Endodermal cell (in vitro differentiated cells): ENCODE measurements around the gene FARP1. TPM values are rescaled to one million over a fixed set of nuclear protein-coding genes. Genes with fewer than 3 reads are reported as not detected.

Experiments used
- DNase-seq: peaks from one replicate; pipeline ENCODE4 v3.0.0-alpha.2; 2017
- H3K27ac ChIP-seq: 2 replicates; pipeline ENCODE4 v1.5.1; 2013; ENCODE audit warnings: mild to moderate bottlenecking, low read depth, low read length, moderate library complexity
- H3K27me3 ChIP-seq: 2 replicates; pipeline ENCODE4 v1.6.1; 2013; ENCODE audit warnings: mild to moderate bottlenecking, low read length, moderate library complexity; ENCODE audit not compliant: insufficient read depth, control insufficient read depth, poor library complexity, severe bottlenecking
- H3K36me3 ChIP-seq: 2 replicates; pipeline ENCODE4 v1.7.0; 2013; ENCODE audit warnings: mild to moderate bottlenecking, low read length, moderate library complexity; ENCODE audit not compliant: control insufficient read depth, insufficient read depth
- H3K4me1 ChIP-seq: one replicate; pipeline ENCODE4 v1.7.0; 2013; ENCODE audit warnings: low read length; ENCODE audit not compliant: control insufficient read depth, insufficient read depth
- H3K4me3 ChIP-seq: 2 replicates; pipeline ENCODE4 v1.5.1; 2013; ENCODE audit warnings: mild to moderate bottlenecking, low read length, moderate library complexity
- H3K9ac ChIP-seq: 2 replicates; pipeline ENCODE4 v1.6.1; 2013; ENCODE audit warnings: mild to moderate bottlenecking, low read length, moderate library complexity; ENCODE audit not compliant: poor library complexity, severe bottlenecking; ENCODE audit errors: extremely low read depth
- H3K9me3 ChIP-seq: 2 replicates; pipeline ENCODE4 v1.6.1; 2013; ENCODE audit warnings: mild to moderate bottlenecking, low read length, moderate library complexity; ENCODE audit not compliant: control insufficient read depth
- H3K27ac Mint-ChIP-seq: 2 replicates; pipeline ENCODE4 v1.8.0; 2020; ENCODE audit warnings: mixed read lengths
- H3K27me3 Mint-ChIP-seq: 2 replicates; pipeline ENCODE4 v1.8.0; 2021; ENCODE audit warnings: mild to moderate bottlenecking, mixed read lengths; ENCODE audit not compliant: insufficient read depth
- H3K36me3 Mint-ChIP-seq: 2 replicates; pipeline ENCODE4 v1.8.0; 2020; ENCODE audit warnings: low read depth, mixed read lengths
- H3K4me1 Mint-ChIP-seq: 2 replicates; pipeline ENCODE4 v1.8.0; 2020; ENCODE audit warnings: mixed read lengths
- H3K4me3 Mint-ChIP-seq: 2 replicates; pipeline ENCODE4 v1.8.0; 2020; ENCODE audit warnings: mild to moderate bottlenecking, moderate library complexity, mixed read lengths
- H3K9me3 Mint-ChIP-seq: 2 replicates; pipeline ENCODE4 v1.8.0; 2020; ENCODE audit warnings: mild to moderate bottlenecking, mixed read lengths
- WGBS, 2 experiments: methylation state at CpG; one replicate each; pipeline versions ENCODE4 v1.1.5 to v1.1.7; 2013; ENCODE audit warnings: missing lambda C conversion rate in 2 of 2, mixed read lengths in 1 of 2; ENCODE audit not compliant: insufficient coverage in 1 of 2, insufficient read length in 1 of 2; 5-methylcytosine and 5-hydroxymethylcytosine counted together
- total RNA-seq, 2 donors: library from RNA; stranded (reverse); fragmentation: NEBNext Ultra II Directional in 1 of 2; extraction: Animal tissue kit (Norgen Biotek cat#: 25700) in 1 of 2; gene quantifications; 2 replicates in 1 of 2; 3 replicates in 1 of 2; pipeline ENCODE4 v1.2.1, GENCODE V29; 2021
- TF ChIP-seq, protein P1 (sequence below): fragments of 200-600 bp; sonication (generic); conservative IDR thresholded peaks from 2 replicates; pipeline ENCODE4 v1.5.0; 2021; ENCODE audit warnings: antibody characterized with exemption, mild to moderate bottlenecking

The FARP1 gene
- total RNA-seq, 2 donors from 2014 or later, result 237 to 319 TPM

DNA sequence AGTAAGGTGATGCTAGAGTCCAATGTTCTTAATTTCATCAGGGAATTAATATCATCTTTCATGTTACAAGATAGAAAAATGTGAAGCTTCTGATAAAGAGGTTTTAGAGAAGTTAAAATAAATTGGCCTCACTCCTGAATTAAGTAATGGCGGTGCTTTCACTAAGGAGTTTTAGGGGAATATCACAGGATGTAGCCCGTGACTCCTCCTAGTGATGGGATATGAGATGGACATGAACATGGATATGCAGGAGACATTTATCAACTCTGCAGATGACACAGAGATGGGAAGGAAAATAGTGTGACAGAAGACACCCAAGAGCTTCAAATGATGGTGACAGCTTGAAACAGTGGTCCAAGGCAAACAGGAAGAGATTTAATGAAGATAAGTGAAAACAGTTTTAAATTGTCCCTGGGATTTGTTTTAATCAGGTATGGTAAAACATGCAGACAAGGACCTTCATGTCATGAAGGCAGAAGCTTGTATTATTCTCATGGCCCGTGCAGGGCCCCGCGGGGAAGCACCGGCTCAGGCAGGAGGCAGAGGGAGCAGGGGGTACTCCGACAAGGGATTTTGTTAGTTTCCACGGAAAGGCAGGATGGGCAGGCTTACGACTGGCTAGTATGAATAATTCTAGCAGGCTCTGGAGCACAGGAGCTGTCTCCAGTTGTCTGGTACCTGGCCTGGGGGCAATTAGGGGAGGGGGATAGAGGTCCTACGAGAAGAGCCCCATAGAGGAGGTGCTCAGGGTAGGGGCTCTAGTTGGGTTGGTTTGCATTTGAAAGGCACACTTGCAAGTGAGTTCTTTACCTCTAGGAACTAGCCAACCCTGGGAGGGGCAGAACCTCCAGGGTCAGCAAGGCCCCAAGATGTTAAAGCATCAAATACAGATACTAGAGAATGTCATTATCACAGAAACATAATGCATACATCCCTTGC is 38.7 kb upstream of the FARP1 start:
- Mint-ChIP-seq H3K27ac (no peak overlapping the region), H3K36me3 (no peaks in the 10 kb centered on the region), H3K27me3 (no peaks in the 10 kb centered on the region), H3K4me3 (no peak overlapping the region), H3K9me3 (peaks cover 28% of the 10 kb centered on the region), H3K4me1 (peaks cover 3% of the 10 kb centered on the region)
- Histone ChIP-seq H3K4me1 (no peaks in the 10 kb centered on the region), H3K36me3 (no peaks in the 10 kb centered on the region), H3K9me3 (peaks cover 29% of the 10 kb centered on the region), H3K27me3 (no peaks in the 10 kb centered on the region), H3K27ac (no peak overlapping the region), H3K9ac (no peak overlapping the region), H3K4me3 (no peak overlapping the region)
- 67 to 81% methylated on average over 4 to 10 of the region's 10 CpGs for WGBS, 2 experiments
- no peak for DNase-seq
- TF ChIP-seq, protein P1, sequence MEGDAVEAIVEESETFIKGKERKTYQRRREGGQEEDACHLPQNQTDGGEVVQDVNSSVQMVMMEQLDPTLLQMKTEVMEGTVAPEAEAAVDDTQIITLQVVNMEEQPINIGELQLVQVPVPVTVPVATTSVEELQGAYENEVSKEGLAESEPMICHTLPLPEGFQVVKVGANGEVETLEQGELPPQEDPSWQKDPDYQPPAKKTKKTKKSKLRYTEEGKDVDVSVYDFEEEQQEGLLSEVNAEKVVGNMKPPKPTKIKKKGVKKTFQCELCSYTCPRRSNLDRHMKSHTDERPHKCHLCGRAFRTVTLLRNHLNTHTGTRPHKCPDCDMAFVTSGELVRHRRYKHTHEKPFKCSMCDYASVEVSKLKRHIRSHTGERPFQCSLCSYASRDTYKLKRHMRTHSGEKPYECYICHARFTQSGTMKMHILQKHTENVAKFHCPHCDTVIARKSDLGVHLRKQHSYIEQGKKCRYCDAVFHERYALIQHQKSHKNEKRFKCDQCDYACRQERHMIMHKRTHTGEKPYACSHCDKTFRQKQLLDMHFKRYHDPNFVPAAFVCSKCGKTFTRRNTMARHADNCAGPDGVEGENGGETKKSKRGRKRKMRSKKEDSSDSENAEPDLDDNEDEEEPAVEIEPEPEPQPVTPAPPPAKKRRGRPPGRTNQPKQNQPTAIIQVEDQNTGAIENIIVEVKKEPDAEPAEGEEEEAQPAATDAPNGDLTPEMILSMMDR, result peak; percentile 63

DNA sequence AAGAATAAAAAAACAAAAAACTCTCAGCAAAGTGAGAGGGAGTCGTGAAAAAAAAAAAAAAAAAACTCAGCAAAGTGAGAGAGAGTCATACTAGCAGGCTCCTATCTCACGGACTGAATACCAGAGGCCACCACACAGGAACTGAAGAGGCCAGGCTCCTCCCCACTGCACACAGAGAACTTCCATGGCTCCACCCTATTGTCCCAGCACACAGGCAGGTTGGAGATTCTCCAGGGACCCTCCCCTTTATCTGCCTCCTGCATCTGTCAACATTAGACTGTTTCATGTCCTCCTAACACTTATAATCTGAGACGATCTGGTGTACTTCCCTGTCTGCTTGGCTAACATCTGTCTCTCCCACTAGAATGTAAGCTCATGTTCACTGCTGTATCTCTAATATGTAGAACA is 37.0 kb upstream of the FARP1 start:
- no peak for DNase-seq
- Mint-ChIP-seq H3K9me3 (peaks cover 18% of the 10 kb centered on the region), H3K36me3 (no peaks in the 10 kb centered on the region), H3K4me3 (no peak overlapping the region), H3K27me3 (no peaks in the 10 kb centered on the region), H3K4me1 (peaks cover 3% of the 10 kb centered on the region), H3K27ac (no peak overlapping the region)
- H3K27me3 ChIP-seq, result no peaks in the 10 kb centered on the region
- 79 to 98% methylated on average over 2 to 3 of the region's 3 CpGs for WGBS, 2 experiments
- H3K36me3 ChIP-seq, result no peaks in the 10 kb centered on the region
- no peaks in the 10 kb centered on the region for H3K4me1 ChIP-seq
- no peak overlapping the region for H3K27ac ChIP-seq
- H3K9me3 ChIP-seq, result peaks cover 20% of the 10 kb centered on the region
- H3K4me3 ChIP-seq, result peak overlapping the region; percentile 4
- TF ChIP-seq, protein P1, result no peak
- H3K9ac ChIP-seq, result no peak overlapping the region

DNA sequence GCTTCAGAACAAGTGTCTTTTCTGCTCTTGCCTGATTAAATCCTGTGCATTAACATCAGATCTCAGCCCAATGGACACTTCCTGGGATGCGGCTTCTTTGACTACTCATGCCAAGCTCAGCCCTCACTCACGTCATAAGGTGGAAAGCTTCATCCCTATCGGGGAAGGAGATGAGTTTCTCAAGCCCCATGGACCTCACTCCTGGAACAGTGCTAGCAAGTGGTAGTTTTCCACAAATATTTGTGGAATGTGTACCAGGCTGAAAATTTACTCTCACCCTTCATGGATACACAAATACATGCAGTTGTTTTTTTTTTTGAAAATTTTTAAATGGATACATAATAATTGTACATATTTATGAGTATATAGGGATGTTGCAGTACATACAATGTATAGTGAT is 34.6 kb upstream of the FARP1 start:
- no peaks in the 10 kb centered on the region for H3K4me1 ChIP-seq
- H3K27me3 Mint-ChIP-seq, result no peaks in the 10 kb centered on the region

More for the DNA sequence above, 34.6 kb upstream of the FARP1 start:
- Mint-ChIP-seq H3K27ac (no peak overlapping the region), H3K9me3 (peaks cover 18% of the 10 kb centered on the region), H3K4me1 (peaks cover 3% of the 10 kb centered on the region), H3K4me3 (no peak overlapping the region), H3K36me3 (no peaks in the 10 kb centered on the region)
- Histone ChIP-seq H3K36me3 (no peaks in the 10 kb centered on the region), H3K4me3 (no peak overlapping the region), H3K27me3 (no peaks in the 10 kb centered on the region), H3K9ac (no peak overlapping the region), H3K27ac (no peak overlapping the region), H3K9me3 (peaks cover 20% of the 10 kb centered on the region)
- TF ChIP-seq, protein P1, result no peak
- 93% methylated on average over 3 of the region's 3 CpGs for WGBS, 2 experiments
- no peak for DNase-seq
